Kidney (tissue), 14 donors: ENCODE results near the gene SLC23A2. TPM values are rescaled to one million over a fixed set of nuclear protein-coding genes. Genes with fewer than 3 reads are reported as not detected.

ENCODE experiments used
- DNase-seq, 5 donors: peaks; one replicate each; pipeline ENCODE4 v3.0.0-alpha.2; 2013 to 2020
- FAIRE-seq: peaks from 2 replicates; lab custom pipeline; 2012; peaks lifted over from hg19 to GRCh38; lab: Jason Lieb, UNC
- H3K27ac ChIP-seq, 2 donors: one replicate each; pipeline ENCODE4 v1.7.0; 2013; ENCODE audit warnings: low read depth in 2 of 2, low read length in 2 of 2, inconsistent platforms in 1 of 2
- H3K27me3 ChIP-seq: one replicate; pipeline ENCODE4 v1.7.1; 2013; ENCODE audit warnings: low read length, inconsistent platforms; ENCODE audit not compliant: control insufficient read depth, insufficient read depth
- H3K36me3 ChIP-seq, 3 donors: one replicate each; pipeline versions ENCODE4 v1.7.0 to v1.7.1; 2013; ENCODE audit warnings: low read length in 3 of 3, control low read depth in 1 of 3, inconsistent platforms in 1 of 3; ENCODE audit not compliant: insufficient read depth in 3 of 3, control insufficient read depth in 2 of 3
- H3K4me1 ChIP-seq, 3 donors: one replicate each; pipeline versions ENCODE4 v1.7.0 to v1.7.1; 2013; ENCODE audit warnings: low read length in 3 of 3, inconsistent platforms in 1 of 3, low read depth in 1 of 3; ENCODE audit not compliant: control insufficient read depth in 2 of 3, insufficient read depth in 2 of 3
- H3K4me3 ChIP-seq, 3 donors: one replicate each; pipeline versions ENCODE4 v1.7.0 to v1.8.1; 2013; ENCODE audit warnings: low read length in 3 of 3, control low read depth in 1 of 3, inconsistent platforms in 1 of 3
- H3K9ac ChIP-seq, 3 donors: one replicate each; pipeline versions ENCODE4 v1.7.0 to v1.7.1; 2013; ENCODE audit warnings: low read length in 3 of 3, control low read depth in 1 of 3, inconsistent platforms in 1 of 3
- H3K9me3 ChIP-seq, 3 donors: one replicate each; pipeline versions ENCODE4 v1.7.0 to v1.7.1; 2013; ENCODE audit warnings: low read length in 3 of 3, control low read depth in 1 of 3, inconsistent platforms in 1 of 3; ENCODE audit not compliant: control insufficient read depth in 2 of 3, insufficient read depth in 1 of 3
- intact Hi-C: fragments of 100-400 bp; cut with DNase I; formaldehyde crosslinking; loops from one replicate; pipeline ENCODE4 v1.11.1; 2022
- polyA plus RNA-seq: library from polyadenylated mRNA; stranded (reverse); fragments of 350-450 nt; fragmentation: Illumina TruSeq; extraction: RNeasy Lipid Tissue Mini Kit (QIAGEN cat#74804); gene quantifications from one replicate; pipeline ENCODE4 v1.2.3, GENCODE V29; 2014; ENCODE audit warnings: low read depth, low replicate concordance; ENCODE audit not compliant: insufficient read depth
- total RNA-seq: library from RNA; stranded (reverse); fragmentation: NEBNext Ultra II Directional; extraction: Animal tissue kit (Norgen Biotek cat#: 25700); gene quantifications from one replicate; pipeline ENCODE4 v1.2.1, GENCODE V29; 2021
- TF ChIP-seq, protein P1 (sequence below): IDR thresholded peaks from 3 replicates; pipeline ENCODE4 v1.5.1; 2012; ENCODE audit warnings: mild to moderate bottlenecking, moderate library complexity, borderline replicate concordance; ENCODE audit not compliant: insufficient read depth; ENCODE audit errors: extremely low read depth
- donor health status: control.
- donor health status: control.
- donor health status: control.
- donor health status: control.
- donor health status: control.
- donor health status: DM: yes; HTN: yes; CAD: no.
- donor health status: Normal renal cell carcinoma (clear cell type).

The SLC23A2 gene
- total and polyA plus RNA-seq, 2 donors from 2014 or later, result 4.8 to 20.5 TPM

DNA sequence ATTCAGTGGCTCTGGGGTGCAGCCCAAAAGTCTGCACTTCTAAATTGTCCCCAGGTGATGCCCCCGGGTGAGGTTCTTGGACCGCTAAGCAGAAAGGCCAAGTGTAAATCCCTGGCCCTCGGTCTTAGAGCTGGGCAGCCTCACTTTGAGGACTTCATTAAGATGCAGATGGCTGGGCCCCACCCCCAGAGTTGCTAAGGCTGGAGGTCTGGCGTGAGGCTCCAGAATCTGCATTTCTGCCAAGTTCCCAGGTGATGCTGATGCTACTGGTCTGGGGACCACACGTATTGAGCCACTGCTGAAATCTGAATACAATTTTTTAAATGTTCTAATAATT lies 735 bp upstream of the SLC23A2 start:
- Histone ChIP-seq H3K9ac (no peak overlapping the region), H3K4me1 (peaks cover 0 to 9% (median 2%) of the 10 kb centered on the region in 3 donors), H3K27ac (no peak overlapping the region), H3K9me3 (no peaks in the 10 kb centered on the region), H3K4me3 (peak overlapping the region in 1 of 3 donors; percentile 77), H3K36me3 (no peaks in the 10 kb centered on the region), H3K27me3 (no peaks in the 10 kb centered on the region)
- peak in 2 of 5 donors; percentile 46 to 58 for DNase-seq
- FAIRE-seq, result no peak
- intact Hi-C loops, result no loop called here
- TF ChIP-seq, protein P1, sequence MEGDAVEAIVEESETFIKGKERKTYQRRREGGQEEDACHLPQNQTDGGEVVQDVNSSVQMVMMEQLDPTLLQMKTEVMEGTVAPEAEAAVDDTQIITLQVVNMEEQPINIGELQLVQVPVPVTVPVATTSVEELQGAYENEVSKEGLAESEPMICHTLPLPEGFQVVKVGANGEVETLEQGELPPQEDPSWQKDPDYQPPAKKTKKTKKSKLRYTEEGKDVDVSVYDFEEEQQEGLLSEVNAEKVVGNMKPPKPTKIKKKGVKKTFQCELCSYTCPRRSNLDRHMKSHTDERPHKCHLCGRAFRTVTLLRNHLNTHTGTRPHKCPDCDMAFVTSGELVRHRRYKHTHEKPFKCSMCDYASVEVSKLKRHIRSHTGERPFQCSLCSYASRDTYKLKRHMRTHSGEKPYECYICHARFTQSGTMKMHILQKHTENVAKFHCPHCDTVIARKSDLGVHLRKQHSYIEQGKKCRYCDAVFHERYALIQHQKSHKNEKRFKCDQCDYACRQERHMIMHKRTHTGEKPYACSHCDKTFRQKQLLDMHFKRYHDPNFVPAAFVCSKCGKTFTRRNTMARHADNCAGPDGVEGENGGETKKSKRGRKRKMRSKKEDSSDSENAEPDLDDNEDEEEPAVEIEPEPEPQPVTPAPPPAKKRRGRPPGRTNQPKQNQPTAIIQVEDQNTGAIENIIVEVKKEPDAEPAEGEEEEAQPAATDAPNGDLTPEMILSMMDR, result no peak

- peak; percentile 24 to 85 (median 47) for DNase-seq
Measured at GRCh38 chr20:5000263-5001173, 792 bp downstream of the SLC23A2 start.

GRCh38 chr20:4999788-5000187 lies 1.5 kb downstream of the SLC23A2 start:
- Histone ChIP-seq H3K36me3 (no peaks in the 10 kb centered on the region), H3K4me3 (peak overlapping the region in 2 of 3 donors; percentile 73 to 76), H3K27me3 (no peaks in the 10 kb centered on the region), H3K27ac (no peak overlapping the region), H3K4me1 (peaks cover 0 to 9% (median 2%) of the 10 kb centered on the region in 3 donors), H3K9me3 (no peaks in the 10 kb centered on the region), H3K9ac (peak overlapping the region in 1 of 3 donors; percentile 42)
- DNase-seq (no peak), FAIRE-seq (no peak)
- TF ChIP-seq, protein P1, result no peak
- intact Hi-C loops, result no loop called here

More at GRCh38 chr20:5000263-5001173, 792 bp downstream of the SLC23A2 start:
- Histone ChIP-seq H3K9ac (peak overlapping the region; percentile 16 to 68 (median 42)), H3K36me3 (no peaks in the 10 kb centered on the region), H3K27ac (no peak overlapping the region), H3K4me1 (peaks cover 0 to 9% (median 2%) of the 10 kb centered on the region in 3 donors), H3K9me3 (no peaks in the 10 kb centered on the region), H3K4me3 (peak overlapping the region; percentile 56 to 76 (median 73)), H3K27me3 (no peaks in the 10 kb centered on the region)
- TF ChIP-seq, protein P1, result no peak
- FAIRE-seq, result no peak
- intact Hi-C loops, result no loop called here
